Smooth muscle cell (in vitro differentiated cells): Measurements from ENCODE around the gene UPP1. TPM values are rescaled to one million over a fixed set of nuclear protein-coding genes. Genes with fewer than 3 reads are reported as not detected.

ENCODE experiments used
- DNase-seq: peaks from one replicate; lab custom pipeline; 2025; ENCODE audit not compliant: unreplicated experiment; lab: John Stamatoyannopoulos, UW
- H2AFZ ChIP-seq: fragments of 200-600 bp; sonication (generic); 2 replicates; pipeline ENCODE4 v1.6.0; 2016; ENCODE audit warnings: antibody characterized with exemption, low read depth, mild to moderate bottlenecking
- H3F3A ChIP-seq: fragments of 200-600 bp; sonication (generic); 2 replicates; pipeline ENCODE4 v1.6.0; 2017; ENCODE audit warnings: antibody characterized with exemption, low read depth
- H3K27ac ChIP-seq: fragments of 200-600 bp; sonication (generic); 2 replicates; pipeline ENCODE4 v1.5.1; 2016; ENCODE audit warnings: low read depth, mild to moderate bottlenecking
- H3K27me3 ChIP-seq: fragments of 200-600 bp; sonication (generic); 2 replicates; pipeline ENCODE4 v1.6.1; 2016; ENCODE audit warnings: low read depth, mild to moderate bottlenecking
- H3K36me3 ChIP-seq: fragments of 200-600 bp; sonication (generic); 2 replicates; pipeline ENCODE4 v1.5.1; 2016; ENCODE audit warnings: low read depth
- H3K4me1 ChIP-seq: fragments of 200-600 bp; sonication (generic); 2 replicates; pipeline ENCODE4 v1.5.1; 2016; ENCODE audit warnings: low read depth
- H3K4me2 ChIP-seq: fragments of 200-600 bp; sonication (generic); 2 replicates; pipeline ENCODE4 v1.6.0; 2016; ENCODE audit warnings: mild to moderate bottlenecking
- H3K4me3 ChIP-seq: fragments of 200-600 bp; sonication (generic); 2 replicates; pipeline ENCODE4 v1.5.1; 2016; ENCODE audit warnings: mild to moderate bottlenecking
- H3K79me2 ChIP-seq: fragments of 200-600 bp; sonication (generic); 2 replicates; pipeline ENCODE4 v1.6.0; 2016; ENCODE audit warnings: low read depth, mild to moderate bottlenecking
- H3K9ac ChIP-seq: fragments of 200-600 bp; sonication (generic); 2 replicates; pipeline ENCODE4 v1.6.0; 2016; ENCODE audit warnings: low read depth
- H3K9me3 ChIP-seq: fragments of 200-600 bp; sonication (generic); replicated peaks from 2 replicates; pipeline ENCODE4 v1.5.1; 2016; ENCODE audit warnings: low read depth
- H4K20me1 ChIP-seq: fragments of 200-600 bp; sonication (generic); 2 replicates; pipeline ENCODE4 v1.6.0; 2016; ENCODE audit warnings: low read depth
- WGBS: methylation state at CpG from one replicate; pipeline ENCODE4 v1.1.7; 2016; ENCODE audit warnings: low lambda C conversion rate; 5-methylcytosine and 5-hydroxymethylcytosine counted together
- polyA plus RNA-seq: library from polyadenylated mRNA; unstranded; fragments of >200 nt; fragmentation: Nextera tagmentation; extraction: Ambion mirVana; gene quantifications from 2 replicates; pipeline ENCODE4 v1.2.1, GENCODE V29; 2016
- total RNA-seq: library from RNA; depleted of rRNA; stranded (reverse); fragments of >200 nt; gene quantifications from 2 replicates; pipeline ENCODE4 v1.2.3, GENCODE V29; 2014
- TF ChIP-seq, protein P1 (sequence below): fragments of 200-600 bp; sonication (generic); IDR thresholded peaks from 2 replicates; pipeline ENCODE4 v1.5.1; 2017; ENCODE audit warnings: borderline replicate concordance, mild to moderate bottlenecking, antibody characterized with exemption; ENCODE audit not compliant: insufficient read depth, poor library complexity, severe bottlenecking

UPP1 gene
- total and polyA plus RNA-seq, 2 experiments from 2014 or later, result 23.6 to 43.8 TPM

DNA sequence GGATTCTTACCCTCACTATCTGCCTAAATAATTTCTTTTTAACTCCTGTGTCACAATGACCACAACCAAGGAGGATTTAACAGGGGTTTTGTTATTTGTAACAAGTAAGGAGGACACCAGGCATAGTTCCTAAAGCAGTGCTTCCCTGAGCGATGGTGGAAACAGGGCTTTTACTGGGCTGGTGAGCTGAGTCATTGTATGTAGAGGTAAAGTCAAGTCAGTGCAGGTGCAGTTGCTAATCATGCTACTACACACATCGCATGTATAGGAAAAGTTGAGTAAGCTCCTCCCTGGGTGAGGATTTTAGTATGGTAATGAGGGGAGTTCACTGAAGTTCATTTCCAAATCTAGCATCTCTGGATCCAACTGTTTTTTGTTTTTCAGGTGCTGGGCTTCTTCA lies 59.2 kb downstream of the UPP1 start:
- H3F3A ChIP-seq, result no peaks in the 10 kb centered on the region
- H3K9me3 ChIP-seq, result no peaks in the 10 kb centered on the region
- no peak for DNase-seq
- no peak overlapping the region for H3K27ac ChIP-seq
- H3K27me3 ChIP-seq, result no peaks in the 10 kb centered on the region
- 91% methylated on average over 2 of the region's 2 CpGs for WGBS
- no peaks in the 10 kb centered on the region for H3K4me1 ChIP-seq
- H4K20me1 ChIP-seq, result no peaks in the 10 kb centered on the region
- no peak overlapping the region for H3K4me2 ChIP-seq
- no peak overlapping the region for H3K9ac ChIP-seq
- no peak overlapping the region for H3K4me3 ChIP-seq
- TF ChIP-seq, protein P1, sequence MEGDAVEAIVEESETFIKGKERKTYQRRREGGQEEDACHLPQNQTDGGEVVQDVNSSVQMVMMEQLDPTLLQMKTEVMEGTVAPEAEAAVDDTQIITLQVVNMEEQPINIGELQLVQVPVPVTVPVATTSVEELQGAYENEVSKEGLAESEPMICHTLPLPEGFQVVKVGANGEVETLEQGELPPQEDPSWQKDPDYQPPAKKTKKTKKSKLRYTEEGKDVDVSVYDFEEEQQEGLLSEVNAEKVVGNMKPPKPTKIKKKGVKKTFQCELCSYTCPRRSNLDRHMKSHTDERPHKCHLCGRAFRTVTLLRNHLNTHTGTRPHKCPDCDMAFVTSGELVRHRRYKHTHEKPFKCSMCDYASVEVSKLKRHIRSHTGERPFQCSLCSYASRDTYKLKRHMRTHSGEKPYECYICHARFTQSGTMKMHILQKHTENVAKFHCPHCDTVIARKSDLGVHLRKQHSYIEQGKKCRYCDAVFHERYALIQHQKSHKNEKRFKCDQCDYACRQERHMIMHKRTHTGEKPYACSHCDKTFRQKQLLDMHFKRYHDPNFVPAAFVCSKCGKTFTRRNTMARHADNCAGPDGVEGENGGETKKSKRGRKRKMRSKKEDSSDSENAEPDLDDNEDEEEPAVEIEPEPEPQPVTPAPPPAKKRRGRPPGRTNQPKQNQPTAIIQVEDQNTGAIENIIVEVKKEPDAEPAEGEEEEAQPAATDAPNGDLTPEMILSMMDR, result no peak
- no peaks in the 10 kb centered on the region for H3K36me3 ChIP-seq
- no peaks in the 10 kb centered on the region for H3K79me2 ChIP-seq
- H2AFZ ChIP-seq, result no peak overlapping the region

DNA sequence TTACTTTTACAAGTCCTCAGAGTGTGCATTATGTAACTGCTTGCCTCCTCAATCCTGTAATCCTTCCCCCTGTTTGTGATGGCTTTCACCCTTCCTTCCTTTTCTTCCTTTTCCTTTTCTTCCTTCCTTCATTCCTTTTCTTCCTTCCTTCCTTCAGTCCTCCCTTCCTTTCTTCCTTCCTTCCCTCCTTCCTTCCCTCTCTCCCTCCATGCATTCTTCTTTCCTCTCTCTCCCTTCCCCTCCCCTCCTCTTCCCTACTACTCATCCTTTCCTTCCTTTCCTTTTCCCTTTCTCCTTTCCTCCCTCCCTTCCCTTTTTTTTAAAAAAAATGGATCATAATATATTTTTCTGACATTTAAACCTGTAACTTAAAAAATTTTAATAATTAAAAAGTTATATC lies 60.0 kb downstream of the UPP1 start:
- Histone ChIP-seq H2AFZ (no peak overlapping the region), H3K79me2 (no peaks in the 10 kb centered on the region), H3K9me3 (no peaks in the 10 kb centered on the region)

GRCh38 chr7:48150086-48150485 lies 61.0 kb downstream of the UPP1 start:
- H3K27me3 ChIP-seq, result no peaks in the 10 kb centered on the region
- H4K20me1 ChIP-seq, result no peaks in the 10 kb centered on the region
- WGBS, result 94% methylated on average over 3 of the region's 3 CpGs
- H3F3A ChIP-seq, result no peaks in the 10 kb centered on the region
- no peaks in the 10 kb centered on the region for H3K9me3 ChIP-seq
- no peak overlapping the region for H3K9ac ChIP-seq
- no peaks in the 10 kb centered on the region for H3K79me2 ChIP-seq
- H3K4me3 ChIP-seq, result no peak overlapping the region
- H3K4me1 ChIP-seq, result no peaks in the 10 kb centered on the region
- H3K36me3 ChIP-seq, result no peaks in the 10 kb centered on the region
- H3K4me2 ChIP-seq, result no peak overlapping the region
- no peak overlapping the region for H3K27ac ChIP-seq
- no peak overlapping the region for H2AFZ ChIP-seq
- TF ChIP-seq, protein P1, result no peak
- DNase-seq, result no peak

More for the DNA sequence above, 60.0 kb downstream of the UPP1 start:
- H3K4me1 ChIP-seq, result no peaks in the 10 kb centered on the region
- H3K27me3 ChIP-seq, result no peaks in the 10 kb centered on the region
- H3K4me2 ChIP-seq, result no peak overlapping the region
- H3K27ac ChIP-seq, result no peak overlapping the region
- no peak for DNase-seq
- H3K4me3 ChIP-seq, result no peak overlapping the region
- TF ChIP-seq, protein P1, result no peak
- no peak overlapping the region for H3K9ac ChIP-seq
- no peaks in the 10 kb centered on the region for H3F3A ChIP-seq
- no peaks in the 10 kb centered on the region for H3K36me3 ChIP-seq
- no peaks in the 10 kb centered on the region for H4K20me1 ChIP-seq

- no peak overlapping the region for H3K9ac ChIP-seq
- H3K9me3 ChIP-seq, result no peaks in the 10 kb centered on the region
- H3K27me3 ChIP-seq, result no peaks in the 10 kb centered on the region
- 82% methylated on average over 8 of the region's 8 CpGs for WGBS
- H3K4me1 ChIP-seq, result peaks cover 11% of the 10 kb centered on the region
- H3K27ac ChIP-seq, result no peak overlapping the region
- H3K4me2 ChIP-seq, result no peak overlapping the region
- DNase-seq, result no peak
- H3K79me2 ChIP-seq, result no peaks in the 10 kb centered on the region
- TF ChIP-seq, protein P1, result peak; percentile 64
- no peaks in the 10 kb centered on the region for H3K36me3 ChIP-seq
- H3K4me3 ChIP-seq, result no peak overlapping the region
- H3F3A ChIP-seq, result no peaks in the 10 kb centered on the region
- no peaks in the 10 kb centered on the region for H4K20me1 ChIP-seq
- no peak overlapping the region for H2AFZ ChIP-seq
Observed at GRCh38 chr7:48154792-48155413, 65.8 kb downstream of the UPP1 start.
